ENCODE data around the gene EPHB4.

The EPHB4 gene

GRCh38 chr7:100864263-100864845 lies 37.0 kb upstream of the EPHB4 start:
- no peaks in the 10 kb centered on the region for H3K9me3 ChIP-seq
- H3K4me1 ChIP-seq = peaks cover 15% of the 10 kb centered on the region
- no peaks in the 10 kb centered on the region for H3K27me3 ChIP-seq
- no peak for TF ChIP-seq CTCF (IDR thresholded peaks at IDR 0.05; ENCODE audit: low read depth, low read length)
- peaks cover 11% of the 10 kb centered on the region for H3K36me3 ChIP-seq
- DNase-seq = no peak
- H3K4me3 ChIP-seq (ENCODE audit: low read depth, low read length) = no peak overlapping the region

- DNase-seq = no peak
- peaks cover 11% of the 10 kb centered on the region for H3K36me3 ChIP-seq
- no peaks in the 10 kb centered on the region for H3K27me3 ChIP-seq
- peaks cover 15% of the 10 kb centered on the region for H3K4me1 ChIP-seq
- TF ChIP-seq CTCF (IDR thresholded peaks at IDR 0.05; ENCODE audit: low read depth, low read length) = no peak
- no peaks in the 10 kb centered on the region for H3K9me3 ChIP-seq
- no peak overlapping the region for H3K4me3 ChIP-seq (ENCODE audit: low read depth, low read length)
Measured at GRCh38 chr7:100863406-100863950, 36.2 kb upstream of the EPHB4 start.

GRCh38 chr7:100861616-100861985 lies 34.3 kb upstream of the EPHB4 start:
- Histone ChIP-seq H3K36me3 (peaks cover 11% of the 10 kb centered on the region), H3K4me1 (peaks cover 15% of the 10 kb centered on the region), H3K4me3 (ENCODE audit: low read depth, low read length) (no peak overlapping the region), H3K27me3 (no peaks in the 10 kb centered on the region), H3K9me3 (no peaks in the 10 kb centered on the region)
- DNase-seq = no peak
- no peak for TF ChIP-seq CTCF (IDR thresholded peaks at IDR 0.05; ENCODE audit: low read depth, low read length)

GRCh38 chr7:100860702-100861615 lies 33.6 kb upstream of the EPHB4 start:
- peaks cover 11% of the 10 kb centered on the region for H3K36me3 ChIP-seq
- DNase-seq = no peak
- no peak for TF ChIP-seq CTCF (IDR thresholded peaks at IDR 0.05; ENCODE audit: low read depth, low read length)
- H3K4me3 ChIP-seq (ENCODE audit: low read depth, low read length) = no peak overlapping the region
- H3K27me3 ChIP-seq = no peaks in the 10 kb centered on the region
- peaks cover 15% of the 10 kb centered on the region for H3K4me1 ChIP-seq
- no peaks in the 10 kb centered on the region for H3K9me3 ChIP-seq

- TF ChIP-seq CTCF (IDR thresholded peaks at IDR 0.05; ENCODE audit: low read depth, low read length) = no peak
- H3K4me1 ChIP-seq = peaks cover 11% of the 10 kb centered on the region
- H3K4me3 ChIP-seq (ENCODE audit: low read depth, low read length) = no peak overlapping the region
- H3K9me3 ChIP-seq = no peaks in the 10 kb centered on the region
- H3K36me3 ChIP-seq = peaks cover 11% of the 10 kb centered on the region
- peak; percentile 44 for DNase-seq
- no peaks in the 10 kb centered on the region for H3K27me3 ChIP-seq
Measured at GRCh38 chr7:100859856-100860255, 32.5 kb upstream of the EPHB4 start.

GRCh38 chr7:100856871-100857282 lies 29.6 kb upstream of the EPHB4 start:
- no peak for DNase-seq
- Histone ChIP-seq H3K4me3 (ENCODE audit: low read depth, low read length) (no peak overlapping the region), H3K36me3 (peaks cover 11% of the 10 kb centered on the region), H3K4me1 (peaks cover 7% of the 10 kb centered on the region; the same call in 1 of the 2 replicates), H3K9me3 (no peaks in the 10 kb centered on the region), H3K27me3 (no peaks in the 10 kb centered on the region)
- no peak for TF ChIP-seq CTCF (IDR thresholded peaks at IDR 0.05; ENCODE audit: low read depth, low read length)

Measured in BE2C (cell line).